HCT116 (cell line): ENCODE measurements around the gene ST6GALNAC2. TPM values are rescaled to one million over a fixed set of nuclear protein-coding genes. Genes with fewer than 3 reads are reported as not detected.

Experiments
- ATAC-seq: fragments of 200-7000 bp; cut with Tn5 transposase; 2 replicates; pipeline ENCODE4 v1.9.1; 2020; ENCODE audit warnings: mild to moderate bottlenecking, moderate library complexity
- BruUV-seq: library from RNA; stranded (reverse); fragments of 400-500 nt; replicated peaks from 2 replicates; lab custom pipeline; 2021; lab: Mats Ljungman, UMichigan
- CTCF ChIA-PET: fragments of 300-600 bp; sonication (Branson Sonifier 250); formaldehyde crosslinking; loops from one replicate; lab custom pipeline; 2021; ENCODE audit warnings: antibody characterized with exemption; lab: Charles Lee
- POLR2A ChIA-PET: fragments of 300-600, 350-600 bp; sonication (Branson Sonifier 250); formaldehyde crosslinking; loops from one replicate; lab custom pipeline; 2021; ENCODE audit warnings: antibody characterized with exemption; lab: Charles Lee
- RAD21 ChIA-PET, 2 experiments: fragments of 300-600 bp; sonication (Branson Sonifier 250); formaldehyde crosslinking; loops; one replicate each; lab custom pipeline; 2023; ENCODE audit warnings: low total read pairs in 2 of 2; ENCODE audit not compliant: uncharacterized antibody in 2 of 2, unreplicated experiment in 2 of 2, low non-redundant PET in 1 of 2; lab: Charles Lee
- DNase-seq: peaks from one replicate; pipeline ENCODE4 v3.0.0-alpha.2; 2010; ENCODE audit warnings: low read depth, low spot score
- H2AFZ ChIP-seq: fragments of 200-600 bp; shearing (Covaris generic), sonication (generic); 2 replicates; pipeline ENCODE4 v1.6.1; 2017; ENCODE audit warnings: low read depth, mixed run types, mixed read lengths, antibody characterized with exemption, low read length; ENCODE audit not compliant: poor library complexity, severe bottlenecking
- H3K27ac ChIP-seq: 2 replicates; pipeline ENCODE4 v1.5.1; 2012; ENCODE audit warnings: low read depth, low read length
- H3K27me3 ChIP-seq: fragments of 200-600 bp; sonication (generic); 2 replicates; pipeline ENCODE4 v1.6.1; 2016; ENCODE audit warnings: mixed run types, low read length, mixed read lengths; ENCODE audit not compliant: insufficient read depth
- H3K36me3 ChIP-seq, 2 experiments: fragments of 200-500 bp in 1 of 2; fragments of 200-600 bp in 1 of 2; sonication (Bioruptor generic) in 1 of 2; sonication (generic) in 1 of 2; 2 replicates each; pipeline versions ENCODE4 v1.5.1 to v1.6.1; 2014 to 2016; ENCODE audit warnings: low read length in 2 of 2, inconsistent platforms in 1 of 2, mixed read lengths in 1 of 2, mixed run types in 1 of 2; ENCODE audit not compliant: insufficient read depth in 2 of 2, control insufficient read depth in 1 of 2
- H3K4me1 ChIP-seq, 2 experiments: fragments of 200-600 bp in 1 of 2; sonication (generic) in 1 of 2; 2 replicates each; pipeline versions ENCODE4 v1.5.1 to v1.6.1; 2012 to 2017; ENCODE audit warnings: low read length in 2 of 2, inconsistent platforms in 1 of 2, mild to moderate bottlenecking in 1 of 2, mixed read lengths in 1 of 2, mixed run types in 1 of 2, moderate library complexity in 1 of 2; ENCODE audit not compliant: insufficient read depth in 2 of 2, control insufficient read depth in 1 of 2
- H3K4me2 ChIP-seq: fragments of 200-600 bp; sonication (generic); 2 replicates; pipeline ENCODE4 v1.6.1; 2017; ENCODE audit warnings: mixed run types, low read length, mixed read lengths
- H3K4me3 ChIP-seq, 2 experiments: fragments of 200-600 bp in 1 of 2; sonication (generic) in 1 of 2; replicated peaks in 1 of 2; 2 replicates each; pipeline ENCODE4 v1.5.1; 2011 to 2016; ENCODE audit warnings: low read length in 2 of 2, control low read depth in 1 of 2, low read depth in 1 of 2, mild to moderate bottlenecking in 1 of 2, mixed read lengths in 1 of 2, mixed run types in 1 of 2
- H3K79me2 ChIP-seq: fragments of 200-600 bp; sonication (generic); 2 replicates; pipeline ENCODE4 v1.6.1; 2017; ENCODE audit warnings: mild to moderate bottlenecking, mixed run types, low read length, moderate library complexity, mixed read lengths; ENCODE audit not compliant: insufficient read depth
- H3K9ac ChIP-seq: fragments of 200-600 bp; sonication (generic); 2 replicates; pipeline ENCODE4 v1.6.1; 2016; ENCODE audit warnings: low read length, mixed read lengths
- H3K9me2 ChIP-seq: fragments of 200-600 bp; sonication (generic), shearing (Covaris generic); 2 replicates; pipeline ENCODE4 v1.6.1; 2017; ENCODE audit warnings: mixed run types, mild to moderate bottlenecking, moderate library complexity; ENCODE audit not compliant: insufficient read depth
- H3K9me3 ChIP-seq, 2 experiments: fragments of 200-500 bp in 1 of 2; fragments of 200-600 bp in 1 of 2; sonication (Bioruptor generic) in 1 of 2; sonication (generic) in 1 of 2; 2 replicates each; pipeline ENCODE4 v1.6.1; 2014 to 2017; ENCODE audit warnings: low read length in 2 of 2, mixed read lengths in 2 of 2, inconsistent platforms in 1 of 2, low read depth in 1 of 2, mild to moderate bottlenecking in 1 of 2, mixed run types in 1 of 2, moderate library complexity in 1 of 2; ENCODE audit not compliant: control insufficient read depth in 1 of 2, insufficient read depth in 1 of 2
- H4K20me1 ChIP-seq: fragments of 200-600 bp; sonication (generic), shearing (Covaris generic); 2 replicates; pipeline ENCODE4 v1.6.1; 2017; ENCODE audit warnings: mixed run types, mild to moderate bottlenecking, moderate library complexity; ENCODE audit not compliant: insufficient read depth
- EGR1 ChIP-seq: IDR thresholded peaks from 2 replicates; pipeline ENCODE4 v1.6.1; 2012; ENCODE audit warnings: low read depth
- ELF1 ChIP-seq: IDR thresholded peaks from 2 replicates; pipeline ENCODE4 v1.6.1; 2012; ENCODE audit warnings: low read depth, borderline replicate concordance
- FOSL1 ChIP-seq: IDR thresholded peaks from 2 replicates; pipeline ENCODE4 v1.6.1; 2012; ENCODE audit warnings: low read depth
- MAX ChIP-seq: IDR thresholded peaks from 2 replicates; pipeline ENCODE4 v1.6.1; 2012
- SIN3A ChIP-seq: IDR thresholded peaks from 2 replicates; pipeline ENCODE4 v1.6.1; 2012; ENCODE audit warnings: low read depth
- intact Hi-C: fragments of 100-400 bp; cut with micrococcal nuclease; formaldehyde crosslinking; loops from 2 replicates; pipeline ENCODE4 v1.10.0; 2022
- total RNA-seq: library from RNA; stranded (reverse); gene quantifications from one replicate; pipeline ENCODE4 v1.2.1, GENCODE V29; 2021; ENCODE audit not compliant: unreplicated experiment
- TF ChIP-seq, protein P1 (sequence below), 3 experiments: fragments of 200-600 bp in 1 of 3; sonication (generic) in 1 of 3; IDR thresholded peaks in 2 of 3; conservative IDR thresholded peaks in 1 of 3; 2 replicates each; pipeline ENCODE4 v1.5.1; 2012 to 2017; ENCODE audit warnings: low read depth in 2 of 3, low read length in 2 of 3, antibody characterized with exemption in 1 of 3, borderline replicate concordance in 1 of 3, control low read depth in 1 of 3, mild to moderate bottlenecking in 1 of 3, mixed read lengths in 1 of 3, mixed run types in 1 of 3, moderate library complexity in 1 of 3; ENCODE audit not compliant: insufficient read depth in 1 of 3

ST6GALNAC2 gene
- total RNA-seq, 1 experiment from 2014 or later, result 14.7 TPM

- no peaks in the 10 kb centered on the region for H4K20me1 ChIP-seq
- no peaks in the 10 kb centered on the region for H3K27me3 ChIP-seq
- no peaks in the 10 kb centered on the region for H3K9me2 ChIP-seq
- CTCF ChIA-PET, result interaction anchor here (0.9 to 1.5 kb wide), 6 partner anchors 28 to 128 kb away, joined by 3 to 9 read pairs (median 4); no protein-coding TSS in a partner anchor
- peak overlapping the region; percentile 29 for H2AFZ ChIP-seq
- no peaks in the 10 kb centered on the region; the same call in 1 of the 2 replicates for H3K79me2 ChIP-seq
- peak overlapping the region; percentile 99 for H3K4me2 ChIP-seq
- no peak for DNase-seq
- peak overlapping the region; percentile 86 for H3K9ac ChIP-seq
- H3K27ac ChIP-seq, result peak overlapping the region; percentile 80
- intact Hi-C loops, result no loop called here
- BruUV-seq, result TSS peak; percentile 63
- POLR2A ChIA-PET, result interaction anchor here (0.6 to 1.9 kb wide), 6 partner anchors 8 to 38 kb away, joined by 3 to 10 read pairs (median 8); no protein-coding TSS in a partner anchor
- no peak for TF ChIP-seq EGR1
- TF ChIP-seq SIN3A, result no peak
- 0 out of 2 replicates have a peak, but pooled peaks have one; percentile 6 for TF ChIP-seq MAX
- TF ChIP-seq ELF1, result no peak
- TF ChIP-seq, protein P1, sequence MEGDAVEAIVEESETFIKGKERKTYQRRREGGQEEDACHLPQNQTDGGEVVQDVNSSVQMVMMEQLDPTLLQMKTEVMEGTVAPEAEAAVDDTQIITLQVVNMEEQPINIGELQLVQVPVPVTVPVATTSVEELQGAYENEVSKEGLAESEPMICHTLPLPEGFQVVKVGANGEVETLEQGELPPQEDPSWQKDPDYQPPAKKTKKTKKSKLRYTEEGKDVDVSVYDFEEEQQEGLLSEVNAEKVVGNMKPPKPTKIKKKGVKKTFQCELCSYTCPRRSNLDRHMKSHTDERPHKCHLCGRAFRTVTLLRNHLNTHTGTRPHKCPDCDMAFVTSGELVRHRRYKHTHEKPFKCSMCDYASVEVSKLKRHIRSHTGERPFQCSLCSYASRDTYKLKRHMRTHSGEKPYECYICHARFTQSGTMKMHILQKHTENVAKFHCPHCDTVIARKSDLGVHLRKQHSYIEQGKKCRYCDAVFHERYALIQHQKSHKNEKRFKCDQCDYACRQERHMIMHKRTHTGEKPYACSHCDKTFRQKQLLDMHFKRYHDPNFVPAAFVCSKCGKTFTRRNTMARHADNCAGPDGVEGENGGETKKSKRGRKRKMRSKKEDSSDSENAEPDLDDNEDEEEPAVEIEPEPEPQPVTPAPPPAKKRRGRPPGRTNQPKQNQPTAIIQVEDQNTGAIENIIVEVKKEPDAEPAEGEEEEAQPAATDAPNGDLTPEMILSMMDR (IDR thresholded peaks at IDR 0.05 in 2 of 3, conservative IDR thresholded peaks at IDR 0.05 in 1 of 3; ENCODE audit: borderline replicate concordance in 1 of 3, insufficient read depth in 1 of 3, low read depth in 2 of 3, low read length in 2 of 3), result no peak
- no peak for TF ChIP-seq FOSL1
- H3K4me3 ChIP-seq, result peak overlapping the region; percentile 68 to 87
- H3K36me3 ChIP-seq, result no peaks in the 10 kb centered on the region
- peaks cover 21 to 45% of the 10 kb centered on the region in 2 experiments for H3K4me1 ChIP-seq
- H3K9me3 ChIP-seq, result no peaks in the 10 kb centered on the region
- peak; percentile 12 for ATAC-seq
- RAD21 ChIA-PET, result no interaction called here
These were observed 519 bp downstream of the ST6GALNAC2 start for GRCh38 chr17:76585033-76585648.
